Smooth muscle cell (in vitro differentiated cells): ENCODE data around the gene DSCAML1. TPM values are rescaled to one million over a fixed set of nuclear protein-coding genes. Genes with fewer than 3 reads are reported as not detected.

Source experiments
- DNase-seq: peaks from one replicate; lab custom pipeline; 2025; ENCODE audit not compliant: unreplicated experiment; lab: John Stamatoyannopoulos, UW
- H2AFZ ChIP-seq: fragments of 200-600 bp; sonication (generic); 2 replicates; pipeline ENCODE4 v1.6.0; 2016; ENCODE audit warnings: antibody characterized with exemption, low read depth, mild to moderate bottlenecking
- H3F3A ChIP-seq: fragments of 200-600 bp; sonication (generic); 2 replicates; pipeline ENCODE4 v1.6.0; 2017; ENCODE audit warnings: antibody characterized with exemption, low read depth
- H3K27ac ChIP-seq: fragments of 200-600 bp; sonication (generic); 2 replicates; pipeline ENCODE4 v1.5.1; 2016; ENCODE audit warnings: low read depth, mild to moderate bottlenecking
- H3K27me3 ChIP-seq: fragments of 200-600 bp; sonication (generic); 2 replicates; pipeline ENCODE4 v1.6.1; 2016; ENCODE audit warnings: low read depth, mild to moderate bottlenecking
- H3K36me3 ChIP-seq: fragments of 200-600 bp; sonication (generic); 2 replicates; pipeline ENCODE4 v1.5.1; 2016; ENCODE audit warnings: low read depth
- H3K4me1 ChIP-seq: fragments of 200-600 bp; sonication (generic); 2 replicates; pipeline ENCODE4 v1.5.1; 2016; ENCODE audit warnings: low read depth
- H3K4me2 ChIP-seq: fragments of 200-600 bp; sonication (generic); 2 replicates; pipeline ENCODE4 v1.6.0; 2016; ENCODE audit warnings: mild to moderate bottlenecking
- H3K4me3 ChIP-seq: fragments of 200-600 bp; sonication (generic); 2 replicates; pipeline ENCODE4 v1.5.1; 2016; ENCODE audit warnings: mild to moderate bottlenecking
- H3K79me2 ChIP-seq: fragments of 200-600 bp; sonication (generic); 2 replicates; pipeline ENCODE4 v1.6.0; 2016; ENCODE audit warnings: low read depth, mild to moderate bottlenecking
- H3K9ac ChIP-seq: fragments of 200-600 bp; sonication (generic); 2 replicates; pipeline ENCODE4 v1.6.0; 2016; ENCODE audit warnings: low read depth
- H3K9me3 ChIP-seq: fragments of 200-600 bp; sonication (generic); replicated peaks from 2 replicates; pipeline ENCODE4 v1.5.1; 2016; ENCODE audit warnings: low read depth
- H4K20me1 ChIP-seq: fragments of 200-600 bp; sonication (generic); 2 replicates; pipeline ENCODE4 v1.6.0; 2016; ENCODE audit warnings: low read depth
- CTCF ChIP-seq: fragments of 200-600 bp; sonication (generic); IDR thresholded peaks from 2 replicates; pipeline ENCODE4 v1.5.1; 2017; ENCODE audit warnings: borderline replicate concordance, mild to moderate bottlenecking, antibody characterized with exemption; ENCODE audit not compliant: insufficient read depth, poor library complexity, severe bottlenecking
- WGBS: methylation state at CpG from one replicate; pipeline ENCODE4 v1.1.7; 2016; ENCODE audit warnings: low lambda C conversion rate; 5-methylcytosine and 5-hydroxymethylcytosine counted together
- polyA plus RNA-seq: library from polyadenylated mRNA; unstranded; fragments of >200 nt; fragmentation: Nextera tagmentation; extraction: Ambion mirVana; gene quantifications from 2 replicates; pipeline ENCODE4 v1.2.1, GENCODE V29; 2016
- total RNA-seq: library from RNA; depleted of rRNA; stranded (reverse); fragments of >200 nt; gene quantifications from 2 replicates; pipeline ENCODE4 v1.2.3, GENCODE V29; 2014

The DSCAML1 gene
- total and polyA plus RNA-seq, 2 experiments from 2014 or later: 0.22 TPM; not detected in 1

DNA sequence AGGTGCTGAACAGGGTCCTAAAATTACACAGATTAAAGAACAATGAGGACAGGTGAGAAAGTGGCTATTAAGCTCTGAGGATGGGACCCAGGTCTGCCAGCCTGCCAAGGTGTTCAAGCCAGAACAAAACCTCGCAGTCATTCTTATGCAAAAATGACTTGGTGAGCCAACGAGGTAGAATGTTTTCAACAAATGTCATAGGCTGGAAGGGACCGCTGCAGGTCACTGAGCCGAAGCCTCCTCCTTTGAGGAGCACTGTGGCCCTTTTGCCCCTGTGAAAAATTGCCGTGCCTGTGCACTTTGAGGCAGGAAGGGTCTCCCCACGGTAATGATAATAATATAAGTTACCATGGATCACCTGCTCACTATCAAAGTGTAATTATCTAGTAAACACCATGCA lies 216.2 kb downstream of the DSCAML1 start:
- Histone ChIP-seq H3K4me2 (no peak overlapping the region), H3K9ac (no peak overlapping the region), H3K27me3 (peaks cover 22% of the 10 kb centered on the region), H3K9me3 (no peaks in the 10 kb centered on the region), H3K4me3 (no peak overlapping the region), H4K20me1 (no peaks in the 10 kb centered on the region), H3F3A (no peaks in the 10 kb centered on the region), H3K79me2 (no peaks in the 10 kb centered on the region), H2AFZ (no peak overlapping the region), H3K4me1 (no peaks in the 10 kb centered on the region), H3K36me3 (no peaks in the 10 kb centered on the region), H3K27ac (no peak overlapping the region)
- DNase-seq: no peak
- TF ChIP-seq CTCF: no peak
- 71% methylated on average over 6 of the region's 6 CpGs for WGBS

DNA sequence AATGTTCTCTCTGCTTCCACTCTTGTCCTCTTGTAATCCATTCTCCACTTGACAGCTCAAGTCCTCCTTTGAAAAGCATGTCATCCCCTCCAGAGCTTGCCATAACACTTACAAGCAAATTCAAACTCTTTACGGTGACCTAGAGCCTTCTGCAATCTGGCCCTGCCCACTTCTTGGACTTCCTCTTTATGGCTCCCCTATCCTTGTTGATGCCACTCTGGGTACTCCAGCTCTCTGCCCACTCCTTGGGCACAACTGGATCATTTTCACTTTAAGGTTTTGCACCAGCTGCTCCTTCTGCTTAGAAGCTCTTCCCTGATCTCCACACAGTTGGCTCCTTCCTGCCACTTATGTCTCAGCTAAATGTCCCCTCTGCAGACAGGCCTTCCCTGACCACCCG lies 217.9 kb downstream of the DSCAML1 start:
- no peak for TF ChIP-seq CTCF
- H3K4me1 ChIP-seq: no peaks in the 10 kb centered on the region
- H4K20me1 ChIP-seq: no peaks in the 10 kb centered on the region
- H3K36me3 ChIP-seq: no peaks in the 10 kb centered on the region
- WGBS: 88% methylated on average over 2 of the region's 2 CpGs
- no peak overlapping the region for H3K4me2 ChIP-seq
- H2AFZ ChIP-seq: no peak overlapping the region
- H3K27ac ChIP-seq: no peak overlapping the region
- DNase-seq: no peak
- H3K9ac ChIP-seq: no peak overlapping the region
- no peaks in the 10 kb centered on the region for H3F3A ChIP-seq
- H3K79me2 ChIP-seq: no peaks in the 10 kb centered on the region
- no peak overlapping the region for H3K4me3 ChIP-seq
- peaks cover 18% of the 10 kb centered on the region for H3K27me3 ChIP-seq
- no peaks in the 10 kb centered on the region for H3K9me3 ChIP-seq

DNA sequence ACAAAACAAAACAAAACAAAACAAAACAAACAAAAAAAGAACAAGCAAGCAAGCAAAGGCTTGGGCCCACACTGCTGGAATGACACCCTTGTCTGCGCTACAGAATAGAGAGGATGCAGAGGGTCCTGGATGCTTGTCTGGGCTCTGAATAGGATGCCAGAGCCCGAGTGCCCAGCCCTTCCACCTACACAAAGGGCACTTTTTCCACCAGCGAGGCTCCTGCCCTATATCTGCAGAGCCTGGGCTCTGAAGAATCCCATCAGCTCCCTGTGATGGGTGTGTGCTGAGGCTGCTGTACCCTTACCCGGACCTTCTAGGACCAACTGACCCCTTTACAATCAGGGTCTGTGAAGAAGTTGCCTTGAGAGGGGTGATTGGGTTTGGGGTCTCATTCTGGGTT lies 221.2 kb downstream of the DSCAML1 start:
- H4K20me1 ChIP-seq: no peaks in the 10 kb centered on the region
- no peaks in the 10 kb centered on the region for H3K79me2 ChIP-seq
- DNase-seq: no peak
- no peaks in the 10 kb centered on the region for H3K9me3 ChIP-seq
- H3K4me2 ChIP-seq: no peak overlapping the region
- H3K36me3 ChIP-seq: no peaks in the 10 kb centered on the region
- no peak overlapping the region for H3K27ac ChIP-seq
- no peak overlapping the region for H3K9ac ChIP-seq
- no peaks in the 10 kb centered on the region for H3F3A ChIP-seq
- peaks cover 20% of the 10 kb centered on the region for H3K27me3 ChIP-seq
- no peak overlapping the region for H2AFZ ChIP-seq
- no peak overlapping the region for H3K4me3 ChIP-seq
- TF ChIP-seq CTCF: no peak
- H3K4me1 ChIP-seq: no peaks in the 10 kb centered on the region
- 84% methylated on average over 4 of the region's 4 CpGs for WGBS

DNA sequence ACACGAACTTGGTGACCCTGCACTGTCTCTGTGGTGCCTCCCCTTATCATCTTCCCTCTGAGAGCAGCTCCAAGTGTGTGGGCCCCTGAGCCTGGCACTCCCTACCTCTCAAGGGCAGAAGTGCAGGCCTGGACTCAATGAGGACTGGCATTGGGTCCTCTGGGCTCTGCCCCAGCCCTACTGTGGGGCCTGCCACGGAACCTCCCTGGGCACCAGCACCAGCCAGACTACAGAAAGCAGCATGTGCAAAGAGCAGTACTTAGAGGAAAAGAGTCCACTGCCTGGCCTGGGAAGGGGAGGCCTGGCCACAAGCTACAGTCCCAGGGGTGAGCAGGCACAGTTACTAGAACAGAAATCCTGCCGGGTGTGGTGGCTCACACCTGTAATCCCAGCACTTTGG lies 222.5 kb downstream of the DSCAML1 start:
- no peaks in the 10 kb centered on the region for H3F3A ChIP-seq
- no peaks in the 10 kb centered on the region for H3K36me3 ChIP-seq
- H4K20me1 ChIP-seq: no peaks in the 10 kb centered on the region
- no peaks in the 10 kb centered on the region for H3K4me1 ChIP-seq
- WGBS: 89% methylated on average over 3 of the region's 3 CpGs
- H3K9ac ChIP-seq: no peak overlapping the region
- H3K27me3 ChIP-seq: peaks cover 13% of the 10 kb centered on the region
- no peak for TF ChIP-seq CTCF
- no peak overlapping the region for H2AFZ ChIP-seq
- H3K9me3 ChIP-seq: no peaks in the 10 kb centered on the region
- no peak overlapping the region for H3K4me3 ChIP-seq
- no peak overlapping the region for H3K4me2 ChIP-seq
- DNase-seq: no peak
- H3K79me2 ChIP-seq: no peaks in the 10 kb centered on the region
- H3K27ac ChIP-seq: no peak overlapping the region
